K562 (cell line): ENCODE data around the gene TRERF1.

Experiments
- CBX2 ChIP-seq: fragments of 200-600 bp; sonication (generic); IDR thresholded peaks from one replicate; pipeline ENCODE4 v1.6.1; 2012; ENCODE audit warnings: mild to moderate bottlenecking, low read length, inconsistent platforms; ENCODE audit not compliant: insufficient read depth, poor library complexity, severe bottlenecking
- JUNB ChIP-seq: fragments of 450-650 bp; formaldehyde crosslinking; conservative IDR thresholded peaks from 2 replicates; pipeline ENCODE4 v1.4.0; 2020; ENCODE audit warnings: mild to moderate bottlenecking
- KDM1A ChIP-seq, 2 experiments: fragments of 450-650 bp; IDR thresholded peaks; 2 replicates each; pipeline ENCODE4 v1.6.1; 2016; ENCODE audit warnings: mild to moderate bottlenecking in 2 of 2
- SMARCC2 ChIP-seq: fragments of 450-650 bp; IDR thresholded peaks from 2 replicates; pipeline ENCODE4 v1.6.1; 2017; ENCODE audit warnings: antibody characterized with exemption, moderate library complexity, mild to moderate bottlenecking, low read depth
- SP1 ChIP-seq: sonication (generic); formaldehyde crosslinking; IDR thresholded peaks from 2 replicates; pipeline ENCODE4 v1.8.1; 2022; ENCODE audit warnings: mild to moderate bottlenecking, missing genetic modification reagents
- TF ChIP-seq, protein P1 (sequence below): sonication (generic); formaldehyde crosslinking; IDR thresholded peaks from 2 replicates; pipeline ENCODE4 v1.9.0; 2022; ENCODE audit warnings: mild to moderate bottlenecking, missing genetic modification reagents
- TF ChIP-seq, protein P2 (sequence below): sonication (generic); formaldehyde crosslinking; IDR thresholded peaks from 2 replicates; pipeline ENCODE4 v1.8.1; 2023; ENCODE audit warnings: missing genetic modification reagents, mild to moderate bottlenecking, borderline replicate concordance
- TF ChIP-seq, protein P3 (sequence below), 3 experiments: IDR thresholded peaks in 2 of 3; conservative IDR thresholded peaks in 1 of 3; 2 replicates each; pipeline ENCODE4 v1.5.1; 2011 to 2012; ENCODE audit warnings: low read length in 3 of 3, mild to moderate bottlenecking in 3 of 3, control low read depth in 2 of 3, improper control_type of control experiment in 1 of 3, inconsistent platforms in 1 of 3, low read depth in 1 of 3, mixed read lengths in 1 of 3, moderate library complexity in 1 of 3; ENCODE audit not compliant: insufficient read depth in 2 of 3
- TF ChIP-seq, protein P4 (sequence below): fragments of 450-650 bp; IDR thresholded peaks from 2 replicates; pipeline ENCODE4 v1.6.1; 2016; ENCODE audit warnings: antibody characterized with exemption
- TF ChIP-seq, protein P5 (sequence below): fragments of 150-350 bp; IDR thresholded peaks from 2 replicates; pipeline ENCODE4 v1.6.1; 2014; ENCODE audit warnings: low read depth, mild to moderate bottlenecking, low read length, borderline replicate concordance
- TF ChIP-seq, protein P6 (sequence below): sonication (generic); formaldehyde crosslinking; IDR thresholded peaks from 2 replicates; pipeline ENCODE4 v1.5.0; 2020; ENCODE audit warnings: missing genetic modification reagents
- TF ChIP-seq, protein P7 (sequence below), 2 experiments: fragments of 200-800 bp in 1 of 2; sonication (Bioruptor generic) in 1 of 2; sonication (generic) in 1 of 2; formaldehyde crosslinking in 1 of 2; IDR thresholded peaks in 1 of 2; conservative IDR thresholded peaks in 1 of 2; 2 replicates each; pipeline versions ENCODE4 v1.5.0 to v1.6.1; 2016 to 2020; ENCODE audit warnings: missing compliant biosample characterization in 1 of 2, missing genetic modification characterization in 1 of 2, missing genetic modification reagents in 1 of 2

DNA sequence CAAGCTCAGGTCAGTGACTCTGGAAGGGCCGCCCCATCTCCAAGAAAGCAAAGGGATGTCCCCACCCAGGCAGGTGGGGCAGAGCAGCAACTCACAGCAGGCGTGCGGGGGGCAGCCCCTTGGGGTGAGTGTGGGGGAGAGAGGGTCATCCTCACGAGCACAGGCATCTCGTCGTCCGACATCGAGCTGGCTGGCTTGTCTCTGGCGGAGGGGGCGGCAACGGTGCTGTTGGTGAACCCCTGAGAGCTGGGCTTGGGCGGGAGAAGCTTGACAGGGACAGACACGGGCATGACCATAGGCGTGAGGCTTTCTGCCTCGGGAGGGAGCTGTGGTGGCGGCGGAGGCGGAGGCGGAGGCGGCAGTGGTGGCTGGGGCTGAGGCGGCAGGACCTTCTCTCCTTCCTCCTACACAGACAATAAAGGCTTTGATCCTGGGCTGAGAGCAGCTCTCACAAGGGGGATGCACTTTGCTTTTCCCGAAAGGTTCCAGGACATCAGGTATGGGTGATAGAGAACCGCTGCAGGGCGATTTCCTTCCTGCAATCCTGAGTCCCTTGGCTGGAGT lies 188.5 kb downstream of the TRERF1 start:
- TF ChIP-seq KDM1A (IDR thresholded peaks at IDR 0.05) (no peak), JUNB (CRISPR knock-in tag) (no peak), SP1 (CRISPR knock-in tag) (no peak), CBX2 (no peak), SMARCC2 (no peak)
- TF ChIP-seq, protein P1, sequence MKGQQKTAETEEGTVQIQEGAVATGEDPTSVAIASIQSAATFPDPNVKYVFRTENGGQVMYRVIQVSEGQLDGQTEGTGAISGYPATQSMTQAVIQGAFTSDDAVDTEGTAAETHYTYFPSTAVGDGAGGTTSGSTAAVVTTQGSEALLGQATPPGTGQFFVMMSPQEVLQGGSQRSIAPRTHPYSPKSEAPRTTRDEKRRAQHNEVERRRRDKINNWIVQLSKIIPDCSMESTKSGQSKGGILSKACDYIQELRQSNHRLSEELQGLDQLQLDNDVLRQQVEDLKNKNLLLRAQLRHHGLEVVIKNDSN (CRISPR knock-in tag) = no peak
- TF ChIP-seq, protein P2, sequence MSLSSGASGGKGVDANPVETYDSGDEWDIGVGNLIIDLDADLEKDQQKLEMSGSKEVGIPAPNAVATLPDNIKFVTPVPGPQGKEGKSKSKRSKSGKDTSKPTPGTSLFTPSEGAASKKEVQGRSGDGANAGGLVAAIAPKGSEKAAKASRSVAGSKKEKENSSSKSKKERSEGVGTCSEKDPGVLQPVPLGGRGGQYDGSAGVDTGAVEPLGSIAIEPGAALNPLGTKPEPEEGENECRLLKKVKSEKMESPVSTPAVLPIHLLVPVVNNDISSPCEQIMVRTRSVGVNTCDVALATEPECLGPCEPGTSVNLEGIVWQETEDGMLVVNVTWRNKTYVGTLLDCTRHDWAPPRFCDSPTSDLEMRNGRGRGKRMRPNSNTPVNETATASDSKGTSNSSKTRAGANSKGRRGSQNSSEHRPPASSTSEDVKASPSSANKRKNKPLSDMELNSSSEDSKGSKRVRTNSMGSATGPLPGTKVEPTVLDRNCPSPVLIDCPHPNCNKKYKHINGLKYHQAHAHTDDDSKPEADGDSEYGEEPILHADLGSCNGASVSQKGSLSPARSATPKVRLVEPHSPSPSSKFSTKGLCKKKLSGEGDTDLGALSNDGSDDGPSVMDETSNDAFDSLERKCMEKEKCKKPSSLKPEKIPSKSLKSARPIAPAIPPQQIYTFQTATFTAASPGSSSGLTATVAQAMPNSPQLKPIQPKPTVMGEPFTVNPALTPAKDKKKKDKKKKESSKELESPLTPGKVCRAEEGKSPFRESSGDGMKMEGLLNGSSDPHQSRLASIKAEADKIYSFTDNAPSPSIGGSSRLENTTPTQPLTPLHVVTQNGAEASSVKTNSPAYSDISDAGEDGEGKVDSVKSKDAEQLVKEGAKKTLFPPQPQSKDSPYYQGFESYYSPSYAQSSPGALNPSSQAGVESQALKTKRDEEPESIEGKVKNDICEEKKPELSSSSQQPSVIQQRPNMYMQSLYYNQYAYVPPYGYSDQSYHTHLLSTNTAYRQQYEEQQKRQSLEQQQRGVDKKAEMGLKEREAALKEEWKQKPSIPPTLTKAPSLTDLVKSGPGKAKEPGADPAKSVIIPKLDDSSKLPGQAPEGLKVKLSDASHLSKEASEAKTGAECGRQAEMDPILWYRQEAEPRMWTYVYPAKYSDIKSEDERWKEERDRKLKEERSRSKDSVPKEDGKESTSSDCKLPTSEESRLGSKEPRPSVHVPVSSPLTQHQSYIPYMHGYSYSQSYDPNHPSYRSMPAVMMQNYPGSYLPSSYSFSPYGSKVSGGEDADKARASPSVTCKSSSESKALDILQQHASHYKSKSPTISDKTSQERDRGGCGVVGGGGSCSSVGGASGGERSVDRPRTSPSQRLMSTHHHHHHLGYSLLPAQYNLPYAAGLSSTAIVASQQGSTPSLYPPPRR (CRISPR knock-in tag) = no peak
- TF ChIP-seq, protein P3, sequence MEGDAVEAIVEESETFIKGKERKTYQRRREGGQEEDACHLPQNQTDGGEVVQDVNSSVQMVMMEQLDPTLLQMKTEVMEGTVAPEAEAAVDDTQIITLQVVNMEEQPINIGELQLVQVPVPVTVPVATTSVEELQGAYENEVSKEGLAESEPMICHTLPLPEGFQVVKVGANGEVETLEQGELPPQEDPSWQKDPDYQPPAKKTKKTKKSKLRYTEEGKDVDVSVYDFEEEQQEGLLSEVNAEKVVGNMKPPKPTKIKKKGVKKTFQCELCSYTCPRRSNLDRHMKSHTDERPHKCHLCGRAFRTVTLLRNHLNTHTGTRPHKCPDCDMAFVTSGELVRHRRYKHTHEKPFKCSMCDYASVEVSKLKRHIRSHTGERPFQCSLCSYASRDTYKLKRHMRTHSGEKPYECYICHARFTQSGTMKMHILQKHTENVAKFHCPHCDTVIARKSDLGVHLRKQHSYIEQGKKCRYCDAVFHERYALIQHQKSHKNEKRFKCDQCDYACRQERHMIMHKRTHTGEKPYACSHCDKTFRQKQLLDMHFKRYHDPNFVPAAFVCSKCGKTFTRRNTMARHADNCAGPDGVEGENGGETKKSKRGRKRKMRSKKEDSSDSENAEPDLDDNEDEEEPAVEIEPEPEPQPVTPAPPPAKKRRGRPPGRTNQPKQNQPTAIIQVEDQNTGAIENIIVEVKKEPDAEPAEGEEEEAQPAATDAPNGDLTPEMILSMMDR (IDR thresholded peaks at IDR 0.05 in 2 of 3, conservative IDR thresholded peaks at IDR 0.05 in 1 of 3; ENCODE audit: insufficient read depth in 2 of 3, low read depth in 1 of 3, low read length in 3 of 3) = peak; percentile 33 to 59 (median 44); a peak in 4 of 6 replicates
- TF ChIP-seq, protein P4, sequence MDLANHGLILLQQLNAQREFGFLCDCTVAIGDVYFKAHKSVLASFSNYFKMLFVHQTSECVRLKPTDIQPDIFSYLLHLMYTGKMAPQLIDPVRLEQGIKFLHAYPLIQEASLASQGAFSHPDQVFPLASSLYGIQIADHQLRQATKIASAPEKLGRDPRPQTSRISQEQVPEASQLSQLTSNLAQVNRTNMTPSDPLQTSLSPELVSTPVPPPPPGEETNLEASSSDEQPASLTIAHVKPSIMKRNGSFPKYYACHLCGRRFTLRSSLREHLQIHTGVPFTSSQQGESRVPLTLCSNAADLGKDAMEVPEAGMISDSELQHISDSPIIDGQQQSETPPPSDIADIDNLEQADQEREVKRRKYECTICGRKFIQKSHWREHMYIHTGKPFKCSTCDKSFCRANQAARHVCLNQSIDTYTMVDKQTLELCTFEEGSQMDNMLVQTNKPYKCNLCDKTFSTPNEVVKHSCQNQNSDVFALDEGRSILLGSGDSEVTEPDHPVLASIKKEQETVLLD = no peak
- TF ChIP-seq, protein P5, sequence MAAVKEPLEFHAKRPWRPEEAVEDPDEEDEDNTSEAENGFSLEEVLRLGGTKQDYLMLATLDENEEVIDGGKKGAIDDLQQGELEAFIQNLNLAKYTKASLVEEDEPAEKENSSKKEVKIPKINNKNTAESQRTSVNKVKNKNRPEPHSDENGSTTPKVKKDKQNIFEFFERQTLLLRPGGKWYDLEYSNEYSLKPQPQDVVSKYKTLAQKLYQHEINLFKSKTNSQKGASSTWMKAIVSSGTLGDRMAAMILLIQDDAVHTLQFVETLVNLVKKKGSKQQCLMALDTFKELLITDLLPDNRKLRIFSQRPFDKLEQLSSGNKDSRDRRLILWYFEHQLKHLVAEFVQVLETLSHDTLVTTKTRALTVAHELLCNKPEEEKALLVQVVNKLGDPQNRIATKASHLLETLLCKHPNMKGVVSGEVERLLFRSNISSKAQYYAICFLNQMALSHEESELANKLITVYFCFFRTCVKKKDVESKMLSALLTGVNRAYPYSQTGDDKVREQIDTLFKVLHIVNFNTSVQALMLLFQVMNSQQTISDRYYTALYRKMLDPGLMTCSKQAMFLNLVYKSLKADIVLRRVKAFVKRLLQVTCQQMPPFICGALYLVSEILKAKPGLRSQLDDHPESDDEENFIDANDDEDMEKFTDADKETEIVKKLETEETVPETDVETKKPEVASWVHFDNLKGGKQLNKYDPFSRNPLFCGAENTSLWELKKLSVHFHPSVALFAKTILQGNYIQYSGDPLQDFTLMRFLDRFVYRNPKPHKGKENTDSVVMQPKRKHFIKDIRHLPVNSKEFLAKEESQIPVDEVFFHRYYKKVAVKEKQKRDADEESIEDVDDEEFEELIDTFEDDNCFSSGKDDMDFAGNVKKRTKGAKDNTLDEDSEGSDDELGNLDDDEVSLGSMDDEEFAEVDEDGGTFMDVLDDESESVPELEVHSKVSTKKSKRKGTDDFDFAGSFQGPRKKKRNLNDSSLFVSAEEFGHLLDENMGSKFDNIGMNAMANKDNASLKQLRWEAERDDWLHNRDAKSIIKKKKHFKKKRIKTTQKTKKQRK = no peak
- TF ChIP-seq, protein P6, sequence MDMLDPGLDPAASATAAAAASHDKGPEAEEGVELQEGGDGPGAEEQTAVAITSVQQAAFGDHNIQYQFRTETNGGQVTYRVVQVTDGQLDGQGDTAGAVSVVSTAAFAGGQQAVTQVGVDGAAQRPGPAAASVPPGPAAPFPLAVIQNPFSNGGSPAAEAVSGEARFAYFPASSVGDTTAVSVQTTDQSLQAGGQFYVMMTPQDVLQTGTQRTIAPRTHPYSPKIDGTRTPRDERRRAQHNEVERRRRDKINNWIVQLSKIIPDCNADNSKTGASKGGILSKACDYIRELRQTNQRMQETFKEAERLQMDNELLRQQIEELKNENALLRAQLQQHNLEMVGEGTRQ (CRISPR knock-in tag) = no peak
- TF ChIP-seq, protein P7, sequence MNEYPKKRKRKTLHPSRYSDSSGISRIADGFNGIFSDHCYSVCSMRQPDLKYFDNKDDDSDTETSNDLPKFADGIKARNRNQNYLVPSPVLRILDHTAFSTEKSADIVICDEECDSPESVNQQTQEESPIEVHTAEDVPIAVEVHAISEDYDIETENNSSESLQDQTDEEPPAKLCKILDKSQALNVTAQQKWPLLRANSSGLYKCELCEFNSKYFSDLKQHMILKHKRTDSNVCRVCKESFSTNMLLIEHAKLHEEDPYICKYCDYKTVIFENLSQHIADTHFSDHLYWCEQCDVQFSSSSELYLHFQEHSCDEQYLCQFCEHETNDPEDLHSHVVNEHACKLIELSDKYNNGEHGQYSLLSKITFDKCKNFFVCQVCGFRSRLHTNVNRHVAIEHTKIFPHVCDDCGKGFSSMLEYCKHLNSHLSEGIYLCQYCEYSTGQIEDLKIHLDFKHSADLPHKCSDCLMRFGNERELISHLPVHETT (CRISPR knock-in tag; conservative IDR thresholded peaks at IDR 0.05 in 1 of 2, IDR thresholded peaks at IDR 0.05 in 1 of 2) = no peak
